Large intestine (tissue), 3 donors: ENCODE results near the gene PSMG3. TPM values are rescaled to one million over a fixed set of nuclear protein-coding genes. Genes with fewer than 3 reads are reported as not detected.

ENCODE experiments used
- DNase-seq, 2 donors: peaks; one replicate each; pipeline versions ENCODE4 v3.0.0 to v3.0.0-alpha.2; 2013
- H3K27ac ChIP-seq: one replicate; pipeline ENCODE4 v1.5.1; 2013; ENCODE audit warnings: low read length
- H3K27me3 ChIP-seq: 2 replicates; pipeline ENCODE4 v1.6.1; 2013; ENCODE audit warnings: low read length; ENCODE audit not compliant: control insufficient read depth, insufficient read depth
- H3K36me3 ChIP-seq: 2 replicates; pipeline ENCODE4 v1.6.1; 2013; ENCODE audit warnings: low read length; ENCODE audit not compliant: control insufficient read depth, insufficient read depth
- H3K4me1 ChIP-seq: one replicate; pipeline ENCODE4 v1.6.1; 2013; ENCODE audit warnings: low read length; ENCODE audit not compliant: control insufficient read depth, insufficient read depth
- H3K4me3 ChIP-seq: one replicate; pipeline ENCODE4 v1.5.1; 2013; ENCODE audit warnings: low read length
- H3K9me3 ChIP-seq: one replicate; pipeline ENCODE4 v1.6.1; 2013; ENCODE audit warnings: mild to moderate bottlenecking, low read depth, low read length, moderate library complexity; ENCODE audit not compliant: control insufficient read depth
- WGBS: methylation state at CpG from one replicate; pipeline ENCODE4 v1.1.5; 2013; ENCODE audit warnings: low lambda C conversion rate; ENCODE audit not compliant: insufficient coverage; 5-methylcytosine and 5-hydroxymethylcytosine counted together
- polyA plus RNA-seq: library from polyadenylated mRNA; unstranded; fragments of 120-200 nt; gene quantifications from one replicate; pipeline ENCODE4 v1.2.1, GENCODE V29; 2013

Gene PSMG3
- polyA plus RNA-seq, 1 donor, result 31.7 TPM

GRCh38 chr7:1580422-1581030, 10.7 kb upstream of the PSMG3 start:
- Histone ChIP-seq H3K9me3 (no peaks in the 10 kb centered on the region), H3K36me3 (no peaks in the 10 kb centered on the region), H3K27ac (no peak overlapping the region), H3K4me1 (no peaks in the 10 kb centered on the region), H3K4me3 (no peak overlapping the region), H3K27me3 (no peaks in the 10 kb centered on the region)
- no peak for DNase-seq
- WGBS, result no CpG with 5 or more reads among the region's 19 CpGs

GRCh38 chr7:1579481-1580421, 9.9 kb upstream of the PSMG3 start:
- DNase-seq, result peak in 1 of 2 donors; percentile 49
- H3K27ac ChIP-seq, result no peak overlapping the region
- 66% methylated on average over 5 of the region's 14 CpGs for WGBS

GRCh38 chr7:1578513-1578912, 8.7 kb upstream of the PSMG3 start:
- no peak overlapping the region for H3K4me3 ChIP-seq
- H3K27me3 ChIP-seq, result no peaks in the 10 kb centered on the region
- 96% methylated on average over 5 of the region's 6 CpGs for WGBS
- no peaks in the 10 kb centered on the region for H3K4me1 ChIP-seq
- DNase-seq, result no peak
- H3K9me3 ChIP-seq, result no peaks in the 10 kb centered on the region
- H3K36me3 ChIP-seq, result no peaks in the 10 kb centered on the region
- no peak overlapping the region for H3K27ac ChIP-seq

More at GRCh38 chr7:1579481-1580421, 9.9 kb upstream of the PSMG3 start:
- H3K9me3 ChIP-seq, result no peaks in the 10 kb centered on the region
- no peaks in the 10 kb centered on the region for H3K36me3 ChIP-seq
- no peak overlapping the region for H3K4me3 ChIP-seq
- no peaks in the 10 kb centered on the region for H3K27me3 ChIP-seq
- H3K4me1 ChIP-seq, result no peaks in the 10 kb centered on the region

DNA sequence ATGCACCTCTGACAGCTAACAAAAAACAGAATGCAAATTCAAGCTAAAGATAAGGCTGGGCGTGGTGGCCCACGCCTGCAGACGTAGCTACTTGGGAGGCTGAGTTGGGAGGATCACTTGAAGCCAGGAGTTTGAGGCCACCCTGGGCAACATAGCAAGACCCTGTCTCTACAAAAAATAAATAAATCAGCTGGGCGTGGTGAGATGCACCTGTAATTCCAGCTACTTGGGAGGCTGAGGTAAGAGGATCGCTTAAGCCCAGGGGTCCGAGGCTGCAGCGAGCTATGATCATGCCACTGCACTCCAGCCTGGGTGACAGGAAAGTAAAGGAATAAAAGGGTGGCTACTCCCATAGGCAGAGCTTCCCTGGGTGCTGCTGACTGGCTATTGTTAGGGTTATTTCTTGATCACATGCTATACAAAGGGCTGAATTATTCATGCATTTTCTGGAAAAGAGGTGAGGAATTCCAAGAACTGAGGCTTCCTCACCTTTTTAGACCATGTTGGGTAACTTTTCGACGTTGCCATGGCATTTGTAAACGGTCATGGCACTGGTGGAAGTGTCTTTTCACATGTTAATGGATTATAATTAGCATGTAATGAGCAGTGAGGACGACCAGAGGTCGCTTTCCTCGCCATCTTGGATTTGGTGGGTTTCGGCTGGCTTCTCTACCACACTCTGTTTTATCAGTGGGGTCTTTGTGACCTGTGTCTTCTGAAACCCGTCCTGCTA, 6.9 kb upstream of the PSMG3 start:
- DNase-seq, result no peak
- Histone ChIP-seq H3K4me3 (no peak overlapping the region), H3K4me1 (peaks cover 2% of the 10 kb centered on the region), H3K36me3 (no peaks in the 10 kb centered on the region), H3K27ac (no peak overlapping the region), H3K9me3 (no peaks in the 10 kb centered on the region), H3K27me3 (no peaks in the 10 kb centered on the region)
- no CpG with 5 or more reads among the region's 15 CpGs for WGBS

- no peak overlapping the region for H3K4me3 ChIP-seq
- no peak overlapping the region for H3K27ac ChIP-seq
- WGBS, result no CpG with 5 or more reads among the region's 7 CpGs
- no peaks in the 10 kb centered on the region for H3K27me3 ChIP-seq
- H3K36me3 ChIP-seq, result no peaks in the 10 kb centered on the region
- no peak for DNase-seq
- no peaks in the 10 kb centered on the region for H3K9me3 ChIP-seq
- peaks cover 10% of the 10 kb centered on the region for H3K4me1 ChIP-seq
Observed at GRCh38 chr7:1575809-1576208, 6.0 kb upstream of the PSMG3 start.

DNA sequence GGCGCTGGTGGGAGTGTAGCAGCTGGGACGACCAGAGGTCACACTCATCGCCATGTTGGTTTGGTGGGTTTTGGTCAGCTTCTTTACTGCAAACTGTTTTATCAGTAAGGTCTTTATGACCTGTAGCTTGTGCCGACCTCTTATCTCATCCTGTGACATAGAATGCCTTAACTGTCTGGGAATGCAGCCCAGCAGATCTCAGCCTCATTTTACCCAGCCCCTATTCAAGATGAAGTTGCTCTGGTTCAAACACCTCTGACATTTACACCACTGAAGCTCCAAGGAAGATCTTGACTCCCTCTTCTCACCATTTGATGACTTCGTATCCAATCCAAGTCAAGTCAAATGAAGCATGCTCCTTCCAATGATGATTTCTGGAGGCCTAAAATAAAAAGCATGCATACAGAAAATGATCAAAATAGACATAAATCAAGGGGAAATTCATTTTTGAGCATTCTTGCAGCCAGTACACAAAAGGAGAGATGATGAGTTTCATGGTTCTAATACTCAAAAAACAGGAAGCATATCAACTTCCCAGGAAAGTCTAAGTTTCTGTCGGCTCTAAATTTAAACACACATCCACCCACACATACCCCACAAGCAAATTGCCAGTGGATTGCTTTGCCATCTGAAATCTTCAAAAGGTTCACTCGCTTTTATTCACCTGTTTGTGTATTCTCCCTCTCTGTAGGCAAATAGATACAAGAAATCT, 2.4 kb upstream of the PSMG3 start:
- Histone ChIP-seq H3K27ac (peak overlapping the region; percentile 95), H3K27me3 (no peaks in the 10 kb centered on the region), H3K4me3 (no peak overlapping the region), H3K4me1 (peaks cover 31% of the 10 kb centered on the region), H3K36me3 (peaks cover 3% of the 10 kb centered on the region), H3K9me3 (no peaks in the 10 kb centered on the region)
- no peak for DNase-seq
- 83% methylated on average over 1 of the region's 7 CpGs for WGBS

DNA sequence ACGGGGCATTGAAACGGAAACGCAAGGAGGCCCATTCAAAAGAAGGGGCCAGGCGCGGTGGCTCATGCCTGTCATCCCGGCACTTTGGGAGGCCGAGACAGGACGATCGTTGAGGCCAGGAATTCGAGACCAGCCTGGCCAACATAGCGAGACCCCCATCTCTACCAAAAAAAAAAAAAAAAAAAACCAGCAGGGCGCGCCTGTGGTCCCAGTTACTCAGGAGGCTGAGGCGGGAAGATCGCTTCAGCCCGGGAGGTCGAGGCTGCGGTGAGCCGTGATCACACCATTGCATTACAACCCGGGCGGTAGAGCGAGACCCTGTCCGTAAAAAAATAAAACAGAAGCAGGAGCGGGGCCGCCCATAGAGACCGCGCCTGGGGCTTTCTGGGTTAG, 396 bp downstream of the PSMG3 start:
- Histone ChIP-seq H3K27ac (no peak overlapping the region), H3K27me3 (no peaks in the 10 kb centered on the region), H3K9me3 (no peaks in the 10 kb centered on the region), H3K4me3 (peak overlapping the region; percentile 69), H3K4me1 (peaks cover 49% of the 10 kb centered on the region), H3K36me3 (peaks cover 10% of the 10 kb centered on the region)
- no peak for DNase-seq
- no CpG with 5 or more reads among the region's 27 CpGs for WGBS

DNA sequence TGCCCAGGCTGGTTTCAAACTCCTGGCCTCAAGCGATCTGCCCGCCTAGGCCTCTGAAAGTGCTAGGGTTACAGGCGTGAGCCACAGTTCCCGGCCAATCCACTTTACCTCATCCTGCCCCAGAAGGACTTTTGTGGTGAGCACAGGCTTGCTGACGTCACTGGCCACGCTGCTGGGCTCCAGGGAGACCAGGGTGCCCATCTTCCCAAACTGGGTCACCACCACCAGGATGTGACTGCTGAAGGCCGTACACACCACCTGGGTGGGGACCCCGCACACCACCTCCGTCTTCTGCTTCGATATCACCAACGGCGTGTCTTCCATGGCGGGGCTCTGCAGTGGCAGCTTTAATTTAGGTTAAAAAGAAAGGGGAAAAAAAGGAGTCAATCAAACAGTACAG, 816 bp downstream of the PSMG3 start:
- no peak overlapping the region for H3K27ac ChIP-seq
- peak overlapping the region; percentile 69 for H3K4me3 ChIP-seq
- WGBS, result no CpG with 5 or more reads among the region's 13 CpGs
- H3K27me3 ChIP-seq, result no peaks in the 10 kb centered on the region
- H3K4me1 ChIP-seq, result peaks cover 49% of the 10 kb centered on the region
- no peaks in the 10 kb centered on the region for H3K9me3 ChIP-seq
- peaks cover 10% of the 10 kb centered on the region for H3K36me3 ChIP-seq
- no peak for DNase-seq

DNA sequence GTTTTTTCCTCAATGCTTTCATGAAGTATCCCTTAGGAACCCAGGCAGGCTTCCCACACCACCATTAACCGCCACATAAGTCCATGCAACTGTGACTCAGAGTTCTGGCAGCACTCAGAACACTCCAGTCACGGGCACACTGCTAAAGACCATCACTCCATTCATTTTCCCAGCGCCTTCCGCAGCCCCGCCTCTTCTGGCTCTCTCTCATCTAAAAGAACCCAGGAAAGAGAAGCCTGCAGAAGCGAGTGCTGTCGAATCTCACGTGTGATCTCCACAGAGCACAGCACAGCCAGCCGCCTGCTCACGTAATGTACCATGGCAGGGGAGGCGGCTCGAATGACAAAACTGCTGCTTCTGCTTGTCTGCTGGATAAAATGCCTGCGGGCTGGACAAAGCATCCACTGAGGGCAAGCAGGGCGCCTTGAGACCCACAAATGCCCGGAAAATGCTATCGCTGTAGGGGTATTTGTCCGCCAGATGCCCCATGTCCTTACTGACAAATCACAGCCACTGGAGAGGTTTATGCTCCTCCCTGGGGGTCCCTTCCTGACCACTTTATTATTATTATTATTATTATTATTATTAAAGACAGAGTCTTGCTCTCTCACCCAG, 1.8 kb downstream of the PSMG3 start:
- no peaks in the 10 kb centered on the region for H3K9me3 ChIP-seq
- DNase-seq, result no peak
- H3K27me3 ChIP-seq, result no peaks in the 10 kb centered on the region
- WGBS, result no CpG with 5 or more reads among the region's 17 CpGs
- H3K36me3 ChIP-seq, result peaks cover 10% of the 10 kb centered on the region
- peak overlapping the region; percentile 90 for H3K27ac ChIP-seq
- no peak overlapping the region for H3K4me3 ChIP-seq
- peaks cover 49% of the 10 kb centered on the region for H3K4me1 ChIP-seq
